K562 (cell line): ENCODE data around the gene PRKACA. TPM values are rescaled to one million over a fixed set of nuclear protein-coding genes. Genes with fewer than 3 reads are reported as not detected.

Experiments used
- ARID4B ChIP-seq: sonication (generic); formaldehyde crosslinking; IDR thresholded peaks from 2 replicates; pipeline ENCODE4 v1.8.0; 2022; ENCODE audit warnings: mild to moderate bottlenecking, missing genetic modification reagents
- ATF7 ChIP-seq: fragments of 450-650 bp; IDR thresholded peaks from 2 replicates; pipeline ENCODE4 v1.7.1; 2014; ENCODE audit warnings: mild to moderate bottlenecking, moderate library complexity
- EHMT2 ChIP-seq: fragments of 450-650 bp; IDR thresholded peaks from 2 replicates; pipeline ENCODE4 v1.6.1; 2018; ENCODE audit warnings: antibody characterized with exemption
- ELF4 ChIP-seq: fragments of 450-650 bp; formaldehyde crosslinking; IDR thresholded peaks from 2 replicates; pipeline ENCODE4 v1.4.0; 2022; ENCODE audit warnings: missing genetic modification characterization
- FOXK2 ChIP-seq, 2 experiments: fragments of 450-650 bp; IDR thresholded peaks in 1 of 2; conservative IDR thresholded peaks in 1 of 2; 2 replicates each; pipeline ENCODE4 v1.6.1; 2016; ENCODE audit warnings: low read depth in 2 of 2, mild to moderate bottlenecking in 1 of 2
- KDM1A ChIP-seq, 2 experiments: fragments of 450-650 bp; IDR thresholded peaks; 2 replicates each; pipeline ENCODE4 v1.6.1; 2016; ENCODE audit warnings: mild to moderate bottlenecking in 2 of 2
- NBN ChIP-seq: fragments of 450-650 bp; IDR thresholded peaks from 2 replicates; pipeline ENCODE4 v1.6.1; 2016; ENCODE audit warnings: low read depth, mild to moderate bottlenecking
- NCOR1 ChIP-seq: fragments of 450-650 bp; IDR thresholded peaks from 2 replicates; pipeline ENCODE4 v1.6.1; 2016; ENCODE audit warnings: mild to moderate bottlenecking, moderate library complexity
- SRSF1 ChIP-seq: fragments of 200-400 bp; formaldehyde crosslinking; IDR thresholded peaks from 2 replicates; pipeline ENCODE4 v1.6.1; 2017; ENCODE audit warnings: mild to moderate bottlenecking, low read depth, low read length, moderate library complexity
- TAL1 ChIP-seq: fragments of 450-650 bp; IDR thresholded peaks from 2 replicates; pipeline ENCODE4 v1.6.1; 2016; ENCODE audit warnings: mild to moderate bottlenecking
- TEAD1 ChIP-seq, 2 experiments: fragments of 450-650 bp in 1 of 2; sonication (generic) in 1 of 2; formaldehyde crosslinking; IDR thresholded peaks; 2 replicates each; pipeline versions ENCODE4 v1.4.0 to v1.8.0; 2020 to 2022; ENCODE audit warnings: mild to moderate bottlenecking in 2 of 2, missing genetic modification reagents in 1 of 2
- TFAP4 ChIP-seq: sonication (generic); formaldehyde crosslinking; IDR thresholded peaks from 2 replicates; pipeline ENCODE4 v1.8.0; 2022; ENCODE audit warnings: missing genetic modification reagents, mild to moderate bottlenecking, moderate library complexity, borderline replicate concordance
- polyA plus RNA-seq, 8 experiments: library from polyadenylated mRNA; depleted of rRNA in 4 of 8; stranded (reverse) in 5 of 8; unstranded in 3 of 8; fragments of >200 nt; fragmentation: Nextera tagmentation in 2 of 8; fragmentation: Illumina TruSeq in 1 of 8; extraction: Ambion mirVana in 2 of 8; extraction: Trizol in 1 of 8; gene quantifications; 2 replicates each; pipeline versions ENCODE4 v1.2.1 to v1.2.3, GENCODE V29; 2011 to 2014; ENCODE audit warnings: inconsistent platforms in 1 of 8, missing spikeins in 1 of 8
- total RNA-seq, 7 experiments: library from RNA; depleted of rRNA in 6 of 7; stranded (reverse); fragments of >200 nt in 6 of 7; fragmentation: Illumina TruSeq in 2 of 7; extraction: Trizol in 2 of 7; gene quantifications; 2 replicates each; pipeline versions ENCODE4 v1.2.1 to v1.2.3, GENCODE V29; 2011 to 2021; ENCODE audit warnings: low replicate concordance in 1 of 7
- TF ChIP-seq, protein P1 (sequence below), 2 experiments: IDR thresholded peaks in 1 of 2; conservative IDR thresholded peaks in 1 of 2; 2 replicates each; pipeline ENCODE4 v1.6.1; 2016; ENCODE audit warnings: low read depth in 2 of 2, mild to moderate bottlenecking in 1 of 2, missing compliant biosample characterization in 1 of 2, missing genetic modification characterization in 1 of 2, moderate library complexity in 1 of 2
- TF ChIP-seq, protein P2 (sequence below): sonication (generic); formaldehyde crosslinking; IDR thresholded peaks from 2 replicates; pipeline ENCODE4 v1.8.1; 2023; ENCODE audit warnings: mild to moderate bottlenecking, missing genetic modification reagents
- TF ChIP-seq, protein P3 (sequence below): fragments of 250-450 bp; sonication (Bioruptor Pico); IDR thresholded peaks from 2 replicates; pipeline ENCODE4 v1.8.0; 2022; ENCODE audit warnings: moderate library complexity, mild to moderate bottlenecking, inconsistent platforms
- TF ChIP-seq, protein P4 (sequence below): sonication (generic); formaldehyde crosslinking; IDR thresholded peaks from 2 replicates; pipeline ENCODE4 v1.9.0; 2022; ENCODE audit warnings: mild to moderate bottlenecking, missing genetic modification reagents

The PRKACA gene
- total and polyA plus RNA-seq, 9 of the 15 experiments (the other 6 are each of a cell fraction or from before 2014, with no cell fraction given), result 1.2 to 63.1 (median 13.0) TPM

GRCh38 chr19:14139944-14140343, 22.4 kb upstream of the PRKACA start (continued):
- TF ChIP-seq, protein P1, sequence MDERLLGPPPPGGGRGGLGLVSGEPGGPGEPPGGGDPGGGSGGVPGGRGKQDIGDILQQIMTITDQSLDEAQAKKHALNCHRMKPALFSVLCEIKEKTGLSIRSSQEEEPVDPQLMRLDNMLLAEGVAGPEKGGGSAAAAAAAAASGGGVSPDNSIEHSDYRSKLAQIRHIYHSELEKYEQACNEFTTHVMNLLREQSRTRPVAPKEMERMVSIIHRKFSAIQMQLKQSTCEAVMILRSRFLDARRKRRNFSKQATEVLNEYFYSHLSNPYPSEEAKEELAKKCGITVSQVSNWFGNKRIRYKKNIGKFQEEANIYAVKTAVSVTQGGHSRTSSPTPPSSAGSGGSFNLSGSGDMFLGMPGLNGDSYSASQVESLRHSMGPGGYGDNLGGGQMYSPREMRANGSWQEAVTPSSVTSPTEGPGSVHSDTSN (CRISPR knock-in tag; IDR thresholded peaks at IDR 0.05; ENCODE audit: low read depth), result no peak
- TF ChIP-seq, protein P1 (tag; conservative IDR thresholded peaks at IDR 0.05; ENCODE audit: low read depth), result peak; percentile 86
- TF ChIP-seq, protein P2, sequence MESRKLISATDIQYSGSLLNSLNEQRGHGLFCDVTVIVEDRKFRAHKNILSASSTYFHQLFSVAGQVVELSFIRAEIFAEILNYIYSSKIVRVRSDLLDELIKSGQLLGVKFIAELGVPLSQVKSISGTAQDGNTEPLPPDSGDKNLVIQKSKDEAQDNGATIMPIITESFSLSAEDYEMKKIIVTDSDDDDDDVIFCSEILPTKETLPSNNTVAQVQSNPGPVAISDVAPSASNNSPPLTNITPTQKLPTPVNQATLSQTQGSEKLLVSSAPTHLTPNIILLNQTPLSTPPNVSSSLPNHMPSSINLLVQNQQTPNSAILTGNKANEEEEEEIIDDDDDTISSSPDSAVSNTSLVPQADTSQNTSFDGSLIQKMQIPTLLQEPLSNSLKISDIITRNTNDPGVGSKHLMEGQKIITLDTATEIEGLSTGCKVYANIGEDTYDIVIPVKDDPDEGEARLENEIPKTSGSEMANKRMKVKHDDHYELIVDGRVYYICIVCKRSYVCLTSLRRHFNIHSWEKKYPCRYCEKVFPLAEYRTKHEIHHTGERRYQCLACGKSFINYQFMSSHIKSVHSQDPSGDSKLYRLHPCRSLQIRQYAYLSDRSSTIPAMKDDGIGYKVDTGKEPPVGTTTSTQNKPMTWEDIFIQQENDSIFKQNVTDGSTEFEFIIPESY, result peak; percentile 82
- TF ChIP-seq FOXK2 (conservative IDR thresholded peaks at IDR 0.05 in 1 of 2, IDR thresholded peaks at IDR 0.05 in 1 of 2; ENCODE audit: low read depth in 2 of 2), result peak in 1 of 2 experiments; percentile 68; a peak in 2 of 4 replicates
- 0 out of 2 replicates have a peak, but pooled peaks have one; percentile 45 for TF ChIP-seq NBN
- peak in 1 of 2 experiments; percentile 46; a peak in 2 of 4 replicates for TF ChIP-seq KDM1A (IDR thresholded peaks at IDR 0.05)
- TF ChIP-seq EHMT2, result 0 out of 2 replicates have a peak, but pooled peaks have one; percentile 28
- peak; percentile 94 for TF ChIP-seq TFAP4 (CRISPR knock-in tag)
- peak; percentile 35 for TF ChIP-seq NCOR1
- TF ChIP-seq TEAD1 (CRISPR knock-in tag; IDR thresholded peaks at IDR 0.05), result peak in 1 of 2 experiments; percentile 81; a peak in 1 of 4 replicates
- TF ChIP-seq ELF4 (CRISPR knock-in tag), result no peak
- peak; percentile 34; the same call in 1 of the 2 replicates for TF ChIP-seq ARID4B (CRISPR knock-in tag)
- TF ChIP-seq, protein P3, sequence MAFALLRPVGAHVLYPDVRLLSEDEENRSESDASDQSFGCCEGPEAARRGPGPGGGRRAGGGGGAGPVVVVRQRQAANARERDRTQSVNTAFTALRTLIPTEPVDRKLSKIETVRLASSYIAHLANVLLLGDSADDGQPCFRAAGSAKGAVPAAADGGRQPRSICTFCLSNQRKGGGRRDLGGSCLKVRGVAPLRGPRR, result no peak
- TF ChIP-seq ATF7, result 0 out of 2 replicates have a peak, but pooled peaks have one; percentile 15
- TF ChIP-seq, protein P4, sequence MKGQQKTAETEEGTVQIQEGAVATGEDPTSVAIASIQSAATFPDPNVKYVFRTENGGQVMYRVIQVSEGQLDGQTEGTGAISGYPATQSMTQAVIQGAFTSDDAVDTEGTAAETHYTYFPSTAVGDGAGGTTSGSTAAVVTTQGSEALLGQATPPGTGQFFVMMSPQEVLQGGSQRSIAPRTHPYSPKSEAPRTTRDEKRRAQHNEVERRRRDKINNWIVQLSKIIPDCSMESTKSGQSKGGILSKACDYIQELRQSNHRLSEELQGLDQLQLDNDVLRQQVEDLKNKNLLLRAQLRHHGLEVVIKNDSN (CRISPR knock-in tag), result peak; percentile 26; the same call in 1 of the 2 replicates
- TF ChIP-seq SRSF1, result no peak
- TF ChIP-seq TAL1, result peak; percentile 28; the same call in 1 of the 2 replicates
